Stimulated activated CD4-positive, alpha-beta T cell treated with anti-CD3 and anti-CD28 coated beads, Interleukin-12 subunit alpha, Interleukin-12 subunit beta, amount 100 ng/mL, for 4 hours (primary cell): ENCODE results near the gene GABPB2.

Experiments
- DNase-seq: peaks from one replicate; pipeline ENCODE4 v3.0.0-alpha.2; 2020

The GABPB2 gene

GRCh38 chr1:151134991-151135390 is 64.4 kb downstream of the GABPB2 start:
- DNase-seq, result no peak

DNA sequence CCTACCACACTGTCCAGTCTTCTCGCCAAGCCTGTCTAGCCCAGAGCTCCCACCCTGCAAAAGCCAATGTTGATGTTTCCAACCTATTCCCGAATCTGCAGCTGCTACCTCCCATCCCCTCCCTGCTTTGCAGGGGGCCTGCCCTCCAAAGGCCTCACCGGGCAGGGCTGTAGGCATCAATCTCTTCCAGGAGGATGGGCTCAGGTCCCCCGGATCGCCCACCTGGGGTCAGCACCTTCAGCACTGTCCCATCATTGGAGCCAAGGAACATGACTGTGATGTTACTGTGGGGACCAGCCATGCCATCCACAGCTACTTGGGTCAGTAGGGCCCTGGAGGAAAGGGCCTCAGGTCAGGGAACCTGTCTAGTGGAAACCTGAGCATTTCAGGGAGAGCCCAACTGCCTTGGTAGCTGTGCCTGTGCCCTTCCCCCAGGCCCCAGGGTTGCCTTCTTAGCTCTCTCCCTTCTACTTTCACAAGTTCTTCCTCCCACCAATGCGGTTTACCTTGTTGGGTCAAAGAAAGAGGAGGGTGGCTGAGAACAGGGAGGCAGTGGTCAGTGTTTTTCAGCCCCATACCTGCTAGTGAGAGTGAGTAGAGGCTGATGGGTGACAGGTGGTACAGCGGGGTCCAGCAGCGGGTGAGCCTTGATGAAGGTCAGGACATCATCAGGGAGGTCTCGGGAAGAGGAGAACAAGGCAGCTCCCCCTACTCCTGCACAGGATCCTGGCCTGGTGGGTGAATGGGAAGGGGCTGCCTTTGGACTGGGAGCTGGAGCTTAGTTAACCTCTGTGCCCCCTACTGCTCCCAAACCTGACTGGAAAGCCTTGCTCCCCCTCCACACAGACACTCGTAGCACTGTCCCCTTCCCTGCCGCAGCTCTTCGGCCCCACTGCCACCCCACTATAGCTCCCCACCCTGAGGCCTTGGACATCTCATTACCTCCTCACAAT is 65.1 kb downstream of the GABPB2 start:
- no peak for DNase-seq

- no peak for DNase-seq
Measured at GRCh38 chr1:151137789-151138188, 67.2 kb downstream of the GABPB2 start.

GRCh38 chr1:151142411-151143056 is 72.0 kb downstream of the GABPB2 start:
- DNase-seq, result no peak

GRCh38 chr1:151143057-151143435 is 72.5 kb downstream of the GABPB2 start:
- DNase-seq, result no peak

GRCh38 chr1:151143986-151144385 is 73.4 kb downstream of the GABPB2 start:
- no peak for DNase-seq

- no peak for DNase-seq
Measured at GRCh38 chr1:151144474-151145303, 74.1 kb downstream of the GABPB2 start.

DNA sequence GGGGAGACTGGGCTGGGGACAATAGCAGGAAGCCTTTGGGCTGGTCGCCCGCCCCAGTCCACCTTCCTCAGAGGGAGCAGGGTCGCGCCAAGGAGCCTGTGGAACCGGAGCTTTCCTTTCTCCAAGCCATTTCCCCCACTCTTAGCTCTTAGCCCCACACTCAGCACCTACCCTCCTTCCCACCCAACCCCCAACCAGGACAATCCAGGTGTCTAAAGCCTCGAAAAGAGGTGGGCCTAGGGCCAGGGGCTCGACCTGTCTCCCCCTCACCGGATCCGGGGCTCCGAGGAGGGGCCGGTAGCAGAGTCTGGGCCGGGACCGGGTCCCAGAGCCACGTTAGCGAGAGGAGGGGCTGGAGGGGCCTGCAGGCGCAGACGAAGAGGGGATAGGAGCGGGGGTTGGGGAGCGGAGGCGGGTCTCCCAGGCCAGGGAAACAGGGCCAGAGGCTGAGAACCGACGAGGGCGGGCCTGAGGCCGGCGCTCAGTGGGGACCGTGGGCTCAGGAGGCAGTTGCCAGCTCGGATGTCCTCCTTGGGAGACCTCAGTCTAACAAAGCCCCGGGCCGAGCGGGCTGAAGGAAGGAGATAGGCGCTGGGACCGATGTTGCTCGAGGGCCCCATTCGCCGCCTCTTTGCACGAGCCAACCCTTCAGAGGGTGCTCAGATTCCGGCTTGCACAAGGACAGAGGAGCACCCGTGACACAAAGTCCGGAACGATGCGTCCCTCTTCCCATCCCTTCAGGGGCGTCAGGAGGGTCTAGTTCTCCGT is 74.9 kb downstream of the GABPB2 start:
- no peak for DNase-seq

- no peak for DNase-seq
Measured at GRCh38 chr1:151146072-151146411, 75.5 kb downstream of the GABPB2 start.

GRCh38 chr1:151146412-151147131 is 76.0 kb downstream of the GABPB2 start, which contains the start of gene SEMA6C:
Gene SEMA6C (minus strand): TSS chr1:151146631. CDS start chr1:151142621, 4,010 bp downstream.
- DNase-seq, result peak; percentile 84

DNA sequence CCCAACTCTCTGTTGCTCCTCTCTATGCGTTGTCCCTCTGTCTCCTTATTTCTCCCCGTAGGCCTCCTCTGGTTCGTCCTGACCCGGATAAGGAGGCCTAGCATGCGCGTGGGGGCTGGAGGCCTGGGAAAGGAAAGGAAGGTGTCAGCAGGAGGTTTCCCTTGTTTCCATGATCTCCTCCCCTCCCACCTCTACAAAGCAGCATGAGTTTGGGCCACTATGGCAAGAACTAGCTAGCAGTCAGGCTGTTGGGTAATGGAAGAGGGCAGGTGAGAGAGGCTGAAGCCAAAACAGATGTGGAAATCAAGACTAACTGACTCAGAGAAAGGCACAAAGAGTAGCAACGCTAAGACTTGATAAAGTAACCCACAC is 76.6 kb downstream of the GABPB2 start:
- no peak for DNase-seq

GRCh38 chr1:151147665-151148064 is 77.1 kb downstream of the GABPB2 start:
- no peak for DNase-seq

DNA sequence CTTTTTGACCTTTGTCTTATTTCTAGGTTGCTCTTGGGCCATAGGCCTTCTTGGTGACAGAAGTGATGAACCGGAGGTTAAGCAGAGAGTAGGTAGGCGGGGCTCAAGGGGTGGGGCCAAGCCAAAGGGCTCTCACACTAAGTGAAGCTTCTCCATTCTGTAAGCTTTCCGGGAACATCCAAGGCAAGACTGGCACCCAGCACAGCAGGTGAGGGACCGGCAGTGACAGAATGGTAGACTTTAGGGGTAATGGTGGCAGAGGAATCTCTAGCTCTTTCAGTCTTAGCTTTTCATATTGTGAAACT is 85.9 kb downstream of the GABPB2 start, which contains the start of gene TNFAIP8L2:
TSS of gene TNFAIP8L2 (plus strand) at position 135 of the 305 bp plus-strand sequence. CDS start 2,049 bp downstream, outside the sequence.
- DNase-seq, result peak; percentile 73

DNA sequence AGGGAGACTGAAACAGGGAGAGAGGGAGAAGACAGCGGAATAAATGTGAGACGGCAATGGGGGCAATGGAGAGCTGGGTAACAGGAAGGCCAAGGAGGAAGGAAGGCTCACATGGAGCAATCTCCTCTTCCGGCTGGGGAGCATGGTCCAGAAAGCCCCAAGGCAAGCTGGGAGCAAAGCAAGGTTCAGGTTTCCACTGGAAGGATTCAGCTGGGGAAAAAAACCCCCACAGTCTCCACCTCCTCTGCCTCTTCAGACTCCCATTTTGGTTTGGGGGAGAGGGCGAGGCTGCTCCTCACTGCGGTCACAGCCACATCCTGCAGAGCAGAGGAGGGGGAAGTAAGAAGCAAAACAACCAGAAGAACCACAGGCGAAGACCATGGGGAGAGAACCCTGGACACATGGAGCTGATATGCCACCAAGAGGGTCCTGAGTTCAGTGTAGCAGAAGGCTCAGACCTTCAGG is 86.5 kb downstream of the GABPB2 start:
- no peak for DNase-seq

GRCh38 chr1:151158326-151158725 is 87.8 kb downstream of the GABPB2 start:
- DNase-seq, result peak; percentile 50

GRCh38 chr1:151158751-151159251 is 88.2 kb downstream of the GABPB2 start:
- no peak for DNase-seq

- no peak for DNase-seq
Measured at GRCh38 chr1:151159373-151159772, 88.8 kb downstream of the GABPB2 start.

GRCh38 chr1:151164732-151165280 is 94.2 kb downstream of the GABPB2 start:
- no peak for DNase-seq

DNA sequence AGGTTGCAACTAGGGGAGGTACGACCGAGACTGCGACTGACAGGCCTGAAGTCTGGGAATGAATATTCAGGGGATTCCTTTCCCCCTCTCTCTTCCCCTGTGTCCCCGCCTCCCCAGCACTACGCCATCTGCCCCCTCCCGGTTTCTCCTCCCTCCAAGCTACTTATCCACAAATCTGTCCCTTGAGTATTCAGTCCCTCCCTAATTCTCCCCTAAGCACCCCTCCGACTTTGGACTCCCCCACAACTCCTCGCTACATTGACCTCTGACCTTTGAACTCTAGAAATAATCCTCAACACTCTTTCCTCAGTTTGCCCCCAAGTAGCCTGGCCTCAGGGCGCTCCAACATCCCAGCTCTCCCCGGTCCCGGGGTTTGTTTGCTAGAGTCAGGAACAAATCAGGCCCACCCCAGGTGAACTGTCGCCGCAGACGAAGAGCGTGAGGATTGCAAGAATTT is 94.7 kb downstream of the GABPB2 start:
- DNase-seq, result no peak

DNA sequence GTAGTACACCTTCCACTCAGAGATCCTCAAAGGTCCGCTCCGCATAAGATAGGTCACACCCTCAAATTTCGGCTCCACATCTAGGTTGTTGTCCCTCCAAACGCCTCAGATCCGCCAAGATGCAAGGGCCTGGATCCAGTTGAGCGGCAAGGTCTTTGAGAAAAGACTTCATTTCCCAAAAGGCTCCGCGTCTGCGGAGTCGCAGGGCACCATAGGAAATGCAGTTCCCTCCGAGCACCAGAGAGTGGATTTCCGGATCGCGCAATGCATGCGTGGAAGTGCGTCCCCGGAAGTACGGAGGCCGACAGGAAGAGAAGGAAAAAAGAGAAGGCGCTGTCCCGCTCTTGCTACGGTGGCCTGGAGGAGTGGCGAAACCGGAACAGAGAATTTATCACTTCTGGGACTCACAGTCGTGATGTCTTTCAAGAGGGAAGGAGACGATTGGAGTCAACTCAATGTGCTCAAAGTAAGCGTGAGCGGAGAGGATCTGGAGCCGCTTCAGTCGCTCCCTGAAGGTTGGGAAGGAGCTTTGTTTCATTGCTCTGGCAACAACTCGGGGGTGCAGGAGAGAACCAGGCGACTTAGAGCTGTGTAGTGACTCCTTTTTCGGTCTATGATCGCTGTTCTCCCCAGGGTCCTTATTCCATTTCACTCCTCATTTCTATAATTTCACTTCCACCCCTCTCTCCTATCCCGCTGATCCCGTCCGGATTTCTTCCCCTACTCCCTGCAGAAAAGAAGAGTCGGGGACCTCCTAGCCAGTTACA is 95.4 kb downstream of the GABPB2 start, which contains the start of the genes LYSMD1 and SCNM1:
TSS of gene LYSMD1 (minus strand) at position 165 of the 767 bp plus-strand sequence. CDS start 644 bp downstream, outside the sequence.
TSS of gene SCNM1 (plus strand) at position 407 of the 767 bp plus-strand sequence. CDS start at position 416, 9 bp downstream.
- peak; percentile 90 for DNase-seq
